Calu3 (cell line): ENCODE data around the gene FZD8. TPM values are rescaled to one million over a fixed set of nuclear protein-coding genes. Genes with fewer than 3 reads are reported as not detected.

Experiments
- BruUV-seq: library from RNA; stranded (reverse); fragments of 400-500 nt; replicated peaks from 2 replicates; lab custom pipeline; 2021; lab: Mats Ljungman, UMichigan
- CTCF ChIA-PET: fragments of 300-600 bp; sonication (Branson Sonifier 250); formaldehyde crosslinking; loops from one replicate; lab custom pipeline; 2022; ENCODE audit warnings: antibody characterized with exemption; lab: Charles Lee
- DNase-seq: peaks from one replicate; pipeline ENCODE4 v3.0.0; 2022
- H3K27ac Mint-ChIP-seq: one replicate; pipeline ENCODE4 v1.8.0; 2022; ENCODE audit warnings: mixed read lengths; ENCODE audit not compliant: unreplicated experiment
- H3K27me3 Mint-ChIP-seq: one replicate; pipeline ENCODE4 v1.8.0; 2022; ENCODE audit warnings: mixed read lengths; ENCODE audit not compliant: unreplicated experiment
- H3K36me3 Mint-ChIP-seq: one replicate; pipeline ENCODE4 v1.8.0; 2022; ENCODE audit warnings: mild to moderate bottlenecking, moderate library complexity, mixed read lengths; ENCODE audit not compliant: insufficient read depth, unreplicated experiment
- H3K4me1 Mint-ChIP-seq: one replicate; pipeline ENCODE4 v1.8.0; 2022; ENCODE audit warnings: mild to moderate bottlenecking, low read depth, mixed read lengths; ENCODE audit not compliant: unreplicated experiment
- H3K4me3 Mint-ChIP-seq: one replicate; pipeline ENCODE4 v1.8.0; 2022; ENCODE audit warnings: mild to moderate bottlenecking, low read depth, moderate library complexity, mixed read lengths; ENCODE audit not compliant: unreplicated experiment
- H3K9me3 Mint-ChIP-seq: one replicate; pipeline ENCODE4 v1.8.0; 2022; ENCODE audit warnings: low read depth, mixed read lengths; ENCODE audit not compliant: unreplicated experiment
- intact Hi-C: fragments of 100-400 bp; cut with micrococcal nuclease; formaldehyde crosslinking; loops from one replicate; pipeline ENCODE4 v1.10.0; 2022; ENCODE audit not compliant: unreplicated experiment
- total RNA-seq: library from RNA; stranded (reverse); gene quantifications from 2 replicates; pipeline ENCODE4 v1.2.3, GENCODE V29; 2022
- TF ChIP-seq, protein P1 (sequence below): fragments of 200-600 bp; IDR thresholded peaks from one replicate; pipeline ENCODE4 v1.8.0; 2022; ENCODE audit warnings: antibody characterized with exemption; ENCODE audit not compliant: unreplicated experiment

FZD8 gene
- total RNA-seq, 1 experiment from 2014 or later, result 3.7 TPM

DNA sequence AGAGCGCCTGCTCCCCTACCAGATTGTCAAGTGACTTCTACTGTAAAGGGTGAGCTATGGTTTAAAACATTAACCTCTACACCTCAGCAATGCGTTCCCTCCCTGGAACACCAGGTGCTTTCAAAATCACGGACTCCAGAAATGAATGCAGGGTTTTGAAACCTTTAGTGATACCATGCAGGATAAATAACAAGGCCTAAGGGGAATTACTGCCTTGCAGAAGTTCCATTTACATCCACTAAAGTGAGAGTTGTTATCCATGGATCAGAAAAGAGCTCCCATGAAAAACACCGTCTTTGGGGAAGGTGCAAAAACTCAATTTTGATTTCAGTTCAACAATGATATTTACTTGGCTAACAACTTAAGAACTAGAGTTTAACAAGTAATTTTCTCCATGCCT, 4.0 kb downstream of the FZD8 start:
- Mint-ChIP-seq H3K4me3 (no peak overlapping the region), H3K4me1 (no peaks in the 10 kb centered on the region), H3K27ac (no peak overlapping the region), H3K36me3 (peaks cover 29% of the 10 kb centered on the region), H3K9me3 (no peaks in the 10 kb centered on the region), H3K27me3 (no peaks in the 10 kb centered on the region)
- intact Hi-C loops, result loop anchor here (5.0 kb wide), 1 partner anchor 279 kb away; no protein-coding TSS in a partner anchor
- no TSS peak for BruUV-seq
- DNase-seq, result no peak
- TF ChIP-seq, protein P1, sequence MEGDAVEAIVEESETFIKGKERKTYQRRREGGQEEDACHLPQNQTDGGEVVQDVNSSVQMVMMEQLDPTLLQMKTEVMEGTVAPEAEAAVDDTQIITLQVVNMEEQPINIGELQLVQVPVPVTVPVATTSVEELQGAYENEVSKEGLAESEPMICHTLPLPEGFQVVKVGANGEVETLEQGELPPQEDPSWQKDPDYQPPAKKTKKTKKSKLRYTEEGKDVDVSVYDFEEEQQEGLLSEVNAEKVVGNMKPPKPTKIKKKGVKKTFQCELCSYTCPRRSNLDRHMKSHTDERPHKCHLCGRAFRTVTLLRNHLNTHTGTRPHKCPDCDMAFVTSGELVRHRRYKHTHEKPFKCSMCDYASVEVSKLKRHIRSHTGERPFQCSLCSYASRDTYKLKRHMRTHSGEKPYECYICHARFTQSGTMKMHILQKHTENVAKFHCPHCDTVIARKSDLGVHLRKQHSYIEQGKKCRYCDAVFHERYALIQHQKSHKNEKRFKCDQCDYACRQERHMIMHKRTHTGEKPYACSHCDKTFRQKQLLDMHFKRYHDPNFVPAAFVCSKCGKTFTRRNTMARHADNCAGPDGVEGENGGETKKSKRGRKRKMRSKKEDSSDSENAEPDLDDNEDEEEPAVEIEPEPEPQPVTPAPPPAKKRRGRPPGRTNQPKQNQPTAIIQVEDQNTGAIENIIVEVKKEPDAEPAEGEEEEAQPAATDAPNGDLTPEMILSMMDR, result no peak
- CTCF ChIA-PET, result interaction anchor here (0.8 kb wide), 1 partner anchor 186 kb away, joined by 6 read pairs; no protein-coding TSS in a partner anchor

DNA sequence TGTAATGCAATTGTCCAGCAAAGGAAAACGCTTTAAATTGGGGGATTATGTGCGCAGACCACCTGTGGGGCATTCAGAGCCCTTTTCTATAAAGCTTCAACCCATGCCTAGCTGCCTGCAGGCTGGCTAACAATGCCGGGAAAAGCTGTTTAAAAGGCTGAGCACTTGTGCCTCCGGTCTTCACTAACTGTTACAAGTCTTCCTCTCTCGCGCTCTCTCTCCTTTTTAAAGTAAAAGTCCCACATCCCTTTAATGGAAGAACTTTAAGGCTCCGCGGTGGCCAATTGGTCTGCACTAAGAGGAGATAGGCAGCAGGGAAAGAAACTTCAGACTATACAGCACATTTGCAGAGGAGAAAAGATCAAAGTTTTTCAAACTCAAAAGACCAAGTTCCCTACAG, 4.6 kb downstream of the FZD8 start:
- Mint-ChIP-seq H3K27ac (no peak overlapping the region), H3K9me3 (no peaks in the 10 kb centered on the region), H3K4me1 (no peaks in the 10 kb centered on the region), H3K27me3 (no peaks in the 10 kb centered on the region), H3K4me3 (no peak overlapping the region), H3K36me3 (peaks cover 23% of the 10 kb centered on the region)
- intact Hi-C loops, result loop anchor here (5.0 kb wide), 1 partner anchor 280 kb away; no protein-coding TSS in a partner anchor
- CTCF ChIA-PET, result no interaction called here
- BruUV-seq, result no TSS peak
- no peak for DNase-seq
- TF ChIP-seq, protein P1, result no peak

GRCh38 chr10:35636956-35637355, 5.1 kb downstream of the FZD8 start:
- no peaks in the 10 kb centered on the region for H3K27me3 Mint-ChIP-seq
- H3K4me3 Mint-ChIP-seq, result no peak overlapping the region
- H3K9me3 Mint-ChIP-seq, result no peaks in the 10 kb centered on the region
- no peak overlapping the region for H3K27ac Mint-ChIP-seq
- no peak for DNase-seq
- CTCF ChIA-PET, result interaction anchor here (1.2 to 1.9 kb wide), 2 partner anchors 1142 to 1244 kb away, joined by 3 to 8 read pairs; no protein-coding TSS in a partner anchor
- BruUV-seq, result no TSS peak
- intact Hi-C loops, result loop anchor here (5.0 kb wide), 1 partner anchor 280 kb away; no protein-coding TSS in a partner anchor
- TF ChIP-seq, protein P1, result no peak
- H3K36me3 Mint-ChIP-seq, result peaks cover 18% of the 10 kb centered on the region
- no peaks in the 10 kb centered on the region for H3K4me1 Mint-ChIP-seq

DNA sequence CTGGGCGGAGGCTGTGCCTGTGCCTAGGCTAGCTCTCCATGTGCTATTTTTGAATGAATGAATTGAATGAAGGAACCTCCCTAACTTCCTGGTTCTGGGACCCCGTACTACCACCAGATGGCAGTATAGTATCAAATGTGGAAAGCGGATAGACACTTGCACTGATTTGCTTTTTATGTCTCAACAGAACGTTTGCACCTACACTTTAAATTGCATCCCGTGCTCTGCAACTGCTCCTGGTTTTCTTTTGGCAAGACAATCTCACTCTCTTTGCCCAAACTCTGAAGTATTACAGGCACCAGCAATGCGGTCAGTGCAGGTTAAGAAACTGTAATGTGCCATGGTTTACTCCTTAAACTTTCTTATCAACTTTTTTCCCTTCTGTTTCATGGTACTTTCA, 6.5 kb downstream of the FZD8 start:
- intact Hi-C loops, result loop anchor here (1.0 to 5.0 kb wide), 3 partner anchors 282 to 1246 kb away; no protein-coding TSS in a partner anchor
- Mint-ChIP-seq H3K36me3 (peaks cover 4% of the 10 kb centered on the region), H3K27ac (no peak overlapping the region), H3K4me1 (no peaks in the 10 kb centered on the region), H3K9me3 (no peaks in the 10 kb centered on the region), H3K4me3 (no peak overlapping the region), H3K27me3 (no peaks in the 10 kb centered on the region)
- CTCF ChIA-PET, result interaction anchor here (1.1 to 1.9 kb wide), 2 partner anchors 1144 to 1245 kb away, joined by 8 to 10 read pairs; no protein-coding TSS in a partner anchor
- DNase-seq, result peak; percentile 63
- BruUV-seq, result no TSS peak
- TF ChIP-seq, protein P1, result peak; percentile 84
